Muscle of leg (tissue), 11 donors: ENCODE data around the gene GID4. TPM values are rescaled to one million over a fixed set of nuclear protein-coding genes. Genes with fewer than 3 reads are reported as not detected.

Experiments used
- DNase-seq: peaks from one replicate; pipeline ENCODE4 v3.0.0; 2013
- H3K27ac ChIP-seq: one replicate; pipeline ENCODE4 v1.5.1; 2013; ENCODE audit warnings: mild to moderate bottlenecking, low read length, control low read depth
- H3K27me3 ChIP-seq: one replicate; pipeline ENCODE4 v1.6.1; 2013; ENCODE audit warnings: low read length; ENCODE audit not compliant: control insufficient read depth, insufficient read depth
- H3K36me3 ChIP-seq: one replicate; pipeline ENCODE4 v1.6.1; 2013; ENCODE audit warnings: low read length; ENCODE audit not compliant: control insufficient read depth, insufficient read depth
- H3K4me1 ChIP-seq: one replicate; pipeline ENCODE4 v1.6.1; 2013; ENCODE audit warnings: low read length; ENCODE audit not compliant: control insufficient read depth, insufficient read depth
- H3K4me3 ChIP-seq: one replicate; pipeline ENCODE4 v1.5.1; 2013; ENCODE audit warnings: low read length, control low read depth
- H3K9me3 ChIP-seq: replicated peaks from 2 replicates; pipeline ENCODE4 v1.6.1; 2013; ENCODE audit warnings: low read depth, low read length; ENCODE audit not compliant: control insufficient read depth
- WGBS: methylation state at CpG from one replicate; pipeline ENCODE4 v1.1.5; 2013; ENCODE audit warnings: missing lambda C conversion rate; ENCODE audit not compliant: insufficient coverage; 5-methylcytosine and 5-hydroxymethylcytosine counted together
- polyA plus RNA-seq, 8 donors: library from polyadenylated mRNA; unstranded; fragments of 120-200 nt; gene quantifications; one replicate each; pipeline versions ENCODE4 v1.2.1 to v1.2.3, GENCODE V29; 2013; ENCODE audit warnings: inconsistent platforms in 1 of 8, low replicate concordance in 1 of 8; ENCODE audit not compliant: insufficient read length in 8 of 8, insufficient read depth in 1 of 8
- total RNA-seq: library from RNA; stranded (reverse); fragments of 120-200 nt; gene quantifications from one replicate; pipeline ENCODE4 v1.2.4, GENCODE V29; 2013

The GID4 gene
- total and polyA plus RNA-seq, 9 donors, result 7.0 to 12.2 (median 11.1) TPM

- H3K9me3 ChIP-seq, result no peaks in the 10 kb centered on the region
- H3K4me1 ChIP-seq, result peaks cover 23% of the 10 kb centered on the region
- peaks cover 3% of the 10 kb centered on the region for H3K36me3 ChIP-seq
- WGBS, result under 1% methylated on average over 62 of the region's 81 CpGs
- H3K27me3 ChIP-seq, result no peaks in the 10 kb centered on the region
- no peak for DNase-seq
- peak overlapping the region; percentile 66 for H3K27ac ChIP-seq
- H3K4me3 ChIP-seq, result peak overlapping the region; percentile 97
Measured at GRCh38 chr17:18039535-18040260, 490 bp downstream of the GID4 start.

DNA sequence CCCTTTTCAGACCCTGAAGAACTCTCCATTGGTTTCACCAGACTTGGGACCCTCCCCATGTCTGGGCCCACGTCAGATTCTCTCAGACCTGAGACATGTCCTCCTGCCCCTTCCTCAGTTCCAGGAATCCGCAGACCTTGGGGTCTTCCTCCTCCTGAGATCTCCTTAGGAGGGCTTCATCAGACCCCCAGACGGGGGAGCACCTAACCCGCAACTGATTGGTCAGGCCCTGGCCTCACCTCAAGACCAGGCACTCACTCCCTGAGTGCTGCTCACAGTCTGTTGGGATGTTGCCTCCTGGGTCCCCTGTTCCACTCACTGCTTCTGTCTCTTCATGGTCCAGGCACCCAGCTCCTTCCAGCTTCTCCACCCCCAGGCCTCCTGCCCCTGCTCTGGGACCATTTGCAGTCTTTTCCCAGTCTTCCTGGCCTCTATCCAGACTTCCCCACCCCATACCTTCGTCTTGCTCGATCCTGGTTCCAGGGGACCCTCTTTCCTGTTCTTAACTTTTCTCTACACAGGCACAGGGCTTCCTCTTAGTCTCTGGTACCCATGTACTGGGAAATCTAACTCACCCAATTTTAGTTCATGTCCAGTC lies 1.2 kb downstream of the GID4 start:
- peak overlapping the region; percentile 97 for H3K4me3 ChIP-seq

DNA sequence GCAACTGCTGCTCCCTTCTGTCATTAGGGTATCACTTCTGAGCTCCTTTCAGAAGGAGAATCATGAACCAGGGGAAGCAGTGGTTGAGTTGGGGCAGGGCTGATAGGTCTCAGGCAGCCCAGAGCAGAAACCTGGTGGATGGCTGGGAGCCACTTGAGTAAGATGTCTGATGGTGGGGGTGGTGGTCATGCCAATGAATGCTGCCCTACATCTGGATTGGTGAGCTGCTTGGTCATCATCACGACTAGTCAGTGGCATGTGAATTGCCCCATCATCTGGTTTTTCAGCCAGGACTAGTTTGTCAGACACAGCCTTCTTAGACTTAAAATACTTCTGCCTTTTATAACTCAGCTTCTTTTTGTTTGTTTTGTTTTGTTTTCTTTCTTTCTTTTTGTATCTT lies 2.6 kb downstream of the GID4 start:
- Histone ChIP-seq H3K4me3 (no peak overlapping the region), H3K27ac (no peak overlapping the region), H3K36me3 (peaks cover 10% of the 10 kb centered on the region), H3K4me1 (peaks cover 23% of the 10 kb centered on the region), H3K9me3 (no peaks in the 10 kb centered on the region), H3K27me3 (no peaks in the 10 kb centered on the region)
- no CpG with 5 or more reads among the region's 1 CpG for WGBS
- DNase-seq, result no peak

More for the DNA sequence above, 1.2 kb downstream of the GID4 start:
- H3K4me1 ChIP-seq, result peaks cover 23% of the 10 kb centered on the region
- H3K27me3 ChIP-seq, result no peaks in the 10 kb centered on the region
- no peaks in the 10 kb centered on the region for H3K9me3 ChIP-seq
- peaks cover 5% of the 10 kb centered on the region for H3K36me3 ChIP-seq
- 16% methylated on average over 6 of the region's 6 CpGs for whole genome bisulfite sequencing
- no peak for DNase-seq
- H3K27ac ChIP-seq, result no peak overlapping the region

DNA sequence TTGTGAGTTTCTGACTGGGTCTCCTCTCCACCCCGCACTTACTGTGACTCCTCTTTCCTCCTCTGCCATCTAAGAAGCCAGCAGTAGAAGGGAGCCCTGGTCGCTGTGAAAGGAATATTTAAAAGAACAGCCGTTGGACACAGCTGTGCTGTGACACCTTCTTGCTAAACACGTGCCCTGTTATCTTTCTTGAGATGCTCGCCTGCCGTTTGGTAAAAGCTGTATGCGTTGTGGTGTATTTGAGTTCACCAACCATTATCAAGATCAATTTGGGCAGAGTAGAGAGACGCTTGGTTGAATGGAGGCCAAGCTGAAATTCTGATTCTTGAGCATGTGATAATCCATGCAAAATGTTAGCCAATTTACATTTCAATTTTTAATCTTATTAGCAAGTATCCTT lies 3.8 kb downstream of the GID4 start:
- WGBS, result no CpG with 5 or more reads among the region's 8 CpGs
- Histone ChIP-seq H3K9me3 (no peaks in the 10 kb centered on the region), H3K4me3 (no peak overlapping the region), H3K27ac (no peak overlapping the region), H3K36me3 (peaks cover 16% of the 10 kb centered on the region), H3K27me3 (no peaks in the 10 kb centered on the region), H3K4me1 (peaks cover 19% of the 10 kb centered on the region)
- no peak for DNase-seq

GRCh38 chr17:18043491-18043890 lies 4.3 kb downstream of the GID4 start:
- peaks cover 14% of the 10 kb centered on the region for H3K4me1 ChIP-seq
- H3K9me3 ChIP-seq, result no peaks in the 10 kb centered on the region
- peaks cover 16% of the 10 kb centered on the region for H3K36me3 ChIP-seq
- WGBS, result 71% methylated on average over 1 of the region's 1 CpG
- no peak overlapping the region for H3K4me3 ChIP-seq
- no peak overlapping the region for H3K27ac ChIP-seq
- no peak for DNase-seq
- H3K27me3 ChIP-seq, result no peaks in the 10 kb centered on the region

- Histone ChIP-seq H3K36me3 (peaks cover 16% of the 10 kb centered on the region), H3K4me3 (no peak overlapping the region), H3K27ac (no peak overlapping the region), H3K27me3 (no peaks in the 10 kb centered on the region), H3K9me3 (no peaks in the 10 kb centered on the region), H3K4me1 (peaks cover 12% of the 10 kb centered on the region)
- DNase-seq, result no peak
- WGBS, result 93% methylated on average over 3 of the region's 3 CpGs
Measured at GRCh38 chr17:18044609-18045008, 5.4 kb downstream of the GID4 start.

DNA sequence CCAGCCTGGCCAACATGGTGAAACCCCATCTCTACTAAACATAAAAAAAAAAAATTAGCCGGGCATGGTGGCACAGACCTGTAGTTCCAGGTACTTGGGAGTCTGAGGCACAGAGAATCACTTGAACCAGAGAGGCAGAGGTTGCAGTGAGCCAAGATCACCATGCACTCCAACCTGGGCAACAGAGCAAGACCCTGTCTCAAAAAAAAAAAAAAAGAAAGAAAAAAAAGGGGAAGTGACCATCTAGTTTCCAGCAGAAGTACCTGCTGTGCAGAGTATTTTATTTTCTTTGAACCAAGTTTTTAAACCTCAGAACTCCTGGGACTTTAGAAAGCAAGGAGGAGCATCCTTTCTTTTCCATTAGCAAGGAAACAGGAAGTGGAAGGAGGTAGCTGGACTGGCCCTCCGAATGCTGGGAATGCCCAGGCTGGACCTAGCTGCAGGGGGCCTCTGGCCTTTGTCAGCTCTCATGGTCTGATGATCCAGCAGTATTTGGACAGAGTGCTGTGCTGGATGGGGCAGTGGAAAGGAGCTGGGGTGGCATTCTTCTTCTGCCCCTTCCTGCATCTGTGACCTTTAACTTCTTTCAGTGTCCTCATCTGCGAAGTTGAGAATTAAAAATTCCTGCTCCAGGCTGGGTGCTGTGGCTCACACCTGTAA lies 6.6 kb downstream of the GID4 start:
- no peak overlapping the region for H3K27ac ChIP-seq
- H3K4me1 ChIP-seq, result peaks cover 2% of the 10 kb centered on the region
- WGBS, result no CpG with 5 or more reads among the region's 3 CpGs
- no peak for DNase-seq
- H3K27me3 ChIP-seq, result no peaks in the 10 kb centered on the region
- peaks cover 21% of the 10 kb centered on the region for H3K36me3 ChIP-seq
- H3K4me3 ChIP-seq, result no peak overlapping the region
- H3K9me3 ChIP-seq, result no peaks in the 10 kb centered on the region

DNA sequence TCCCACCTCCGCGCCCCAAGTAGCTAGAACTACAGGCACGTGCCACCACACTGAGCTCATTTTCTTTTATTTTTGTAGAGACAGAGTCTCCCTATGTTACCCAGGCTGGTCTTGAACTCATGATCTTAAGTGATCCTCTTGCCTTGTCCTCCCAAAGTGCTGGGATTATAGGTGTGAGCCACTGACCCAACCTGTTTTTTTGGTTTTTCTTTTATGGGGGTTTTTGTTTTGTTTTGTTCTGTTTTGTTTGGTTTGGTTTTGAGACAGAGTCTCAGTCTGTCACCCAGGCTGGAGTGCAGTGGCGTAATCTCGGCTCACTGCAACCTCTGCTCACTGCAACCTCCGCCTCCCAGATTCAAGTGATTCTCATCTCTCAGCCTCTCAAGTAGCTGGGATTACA lies 16.4 kb downstream of the GID4 start:
- Histone ChIP-seq H3K4me1 (no peaks in the 10 kb centered on the region), H3K36me3 (peaks cover 40% of the 10 kb centered on the region), H3K27me3 (no peaks in the 10 kb centered on the region), H3K9me3 (no peaks in the 10 kb centered on the region), H3K27ac (no peak overlapping the region), H3K4me3 (no peak overlapping the region)
- WGBS, result 89% methylated on average over 3 of the region's 6 CpGs
- DNase-seq, result no peak

DNA sequence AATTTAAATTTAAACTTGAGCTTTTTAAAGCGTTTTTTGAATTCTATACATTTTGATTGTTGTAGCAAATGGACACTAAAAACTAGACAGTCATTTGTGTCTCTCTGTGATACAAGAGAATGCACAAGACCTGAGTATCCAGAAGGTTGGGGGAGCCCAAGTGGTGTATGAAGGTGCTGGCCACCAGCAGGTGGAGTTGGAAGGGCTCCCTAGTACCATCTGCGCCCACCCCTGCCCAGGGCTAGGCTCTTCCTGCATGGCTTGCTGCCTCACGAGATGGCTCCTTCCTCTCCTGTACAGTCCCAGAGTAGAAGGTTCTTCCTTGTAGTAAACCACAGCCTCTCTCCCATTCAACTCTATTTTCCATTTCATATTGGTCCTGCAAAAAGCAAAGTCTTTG lies 17.0 kb downstream of the GID4 start:
- H3K27me3 ChIP-seq, result no peaks in the 10 kb centered on the region
- no peak overlapping the region for H3K27ac ChIP-seq
- H3K4me3 ChIP-seq, result no peak overlapping the region
- H3K36me3 ChIP-seq, result peaks cover 42% of the 10 kb centered on the region
- no peak for DNase-seq
- H3K4me1 ChIP-seq, result no peaks in the 10 kb centered on the region
- 92% methylated on average over 2 of the region's 3 CpGs for WGBS
- no peaks in the 10 kb centered on the region for H3K9me3 ChIP-seq

GRCh38 chr17:18059283-18059682 lies 20.1 kb downstream of the GID4 start:
- H3K27me3 ChIP-seq, result no peaks in the 10 kb centered on the region
- WGBS, result 92% methylated on average over 5 of the region's 5 CpGs
- H3K4me1 ChIP-seq, result no peaks in the 10 kb centered on the region
- no peak overlapping the region for H3K27ac ChIP-seq
- no peaks in the 10 kb centered on the region for H3K9me3 ChIP-seq
- no peak overlapping the region for H3K4me3 ChIP-seq
- peaks cover 52% of the 10 kb centered on the region for H3K36me3 ChIP-seq
- no peak for DNase-seq
